ENCODE data around the gene GP5.

Gene GP5

GRCh38 chr3:194399166-194399565, at the start of gene GP5:
GP5 (minus strand) TSS chr3:194399266; CDS start chr3:194398282, 984 bp downstream.
- ChIA-PET CTCF (interaction anchor here (0.7 to 0.8 kb wide), 2 partner anchors 14 to 56 kb away, joined by 3 read pairs; no protein-coding TSS in a partner anchor), POLR2A (no interaction called here)
- Histone ChIP-seq H3K36me3 (ENCODE audit: control insufficient read depth in 2 of 2, insufficient read depth in 1 of 2, low read length in 2 of 2) (peaks cover 0 to 9% of the 10 kb centered on the region in 2 experiments; a peak in 1 of 3 replicates), H3K4me3 (ENCODE audit: low read depth, low read length) (no peak within 1 kb of the TSS), H3K4me1 (ENCODE audit: control insufficient read depth, insufficient read depth, low read length) (no peaks in the 10 kb centered on the region), H3K27ac (ENCODE audit: extremely low read depth, low read depth, low read length) (no peak within 1 kb of the TSS), H3K9me3 (ENCODE audit: control insufficient read depth, insufficient read depth, low read depth, low read length) (no peaks in the 10 kb centered on the region)
- TF ChIP-seq KLF10 (tag by site-specific recombination; IDR thresholded peaks at IDR 0.05), result no peak
- no peak for TF ChIP-seq ZFP41 (tag by site-specific recombination; IDR thresholded peaks at IDR 0.05; ENCODE audit: borderline replicate concordance)
- TF ChIP-seq ZBTB6 (tag by site-specific recombination; IDR thresholded peaks at IDR 0.05), result no peak
- TF ChIP-seq ZNF521 (tag by site-specific recombination; IDR thresholded peaks at IDR 0.05), result no peak
- TF ChIP-seq MZF1 (tag by site-specific recombination; IDR thresholded peaks at IDR 0.05; ENCODE audit: borderline replicate concordance), result no peak
- no peak for TF ChIP-seq ZNF366 (tag by site-specific recombination; conservative IDR thresholded peaks at IDR 0.05)
- no peak for TF ChIP-seq ZNF18 (tag by site-specific recombination; IDR thresholded peaks at IDR 0.05)
- no peak for TF ChIP-seq ZNF302 (tag by site-specific recombination; IDR thresholded peaks at IDR 0.05; ENCODE audit: low read depth)
- TF ChIP-seq ZNF48 (tag by site-specific recombination; IDR thresholded peaks at IDR 0.05), result no peak
- no peak for TF ChIP-seq FEZF1 (tag by site-specific recombination; IDR thresholded peaks at IDR 0.05)
- no peak for TF ChIP-seq REST (tag by site-specific recombination; IDR thresholded peaks at IDR 0.05)
- TF ChIP-seq IKZF3 (tag by site-specific recombination; IDR thresholded peaks at IDR 0.05), result no peak
- TF ChIP-seq ZNF791 (tag by site-specific recombination; IDR thresholded peaks at IDR 0.05), result no peak

GRCh38 chr3:194447657-194448056, 48.6 kb upstream of the GP5 start:
- Histone ChIP-seq H3K36me3 (ENCODE audit: control insufficient read depth in 2 of 2, insufficient read depth in 1 of 2, low read length in 2 of 2) (peaks cover 29 to 85% of the 10 kb centered on the region in 2 experiments), H3K4me1 (ENCODE audit: control insufficient read depth, insufficient read depth, low read length) (no peaks in the 10 kb centered on the region), H3K27ac (ENCODE audit: extremely low read depth, low read depth, low read length) (no peak overlapping the region), H3K4me3 (ENCODE audit: low read depth, low read length) (no peak overlapping the region), H3K9me3 (ENCODE audit: control insufficient read depth, insufficient read depth, low read depth, low read length) (no peaks in the 10 kb centered on the region)
- TF ChIP-seq SETDB1 (IDR thresholded peaks at IDR 0.05; ENCODE audit: insufficient read length, low read length) (no peak), ZNF664 (tag by site-specific recombination; IDR thresholded peaks at IDR 0.05) (peak; percentile 94), PRDM2 (tag by site-specific recombination; IDR thresholded peaks at IDR 0.05; ENCODE audit: borderline replicate concordance) (no peak), ZNF513 (tag by site-specific recombination; IDR thresholded peaks at IDR 0.05) (no peak), ZNF335 (tag by site-specific recombination; conservative IDR thresholded peaks at IDR 0.05) (no peak)
- CTCF ChIA-PET, result interaction anchor here (0.6 to 1.5 kb wide), 3 partner anchors 9 to 146 kb away, joined by 4 to 5 read pairs (median 4); no protein-coding TSS in a partner anchor
- POLR2A ChIA-PET, result interaction anchor here (0.7 kb wide), 1 partner anchor 760 kb away, joined by 5 read pairs; no protein-coding TSS in a partner anchor
